Naive B cell (primary cell): Measurements from ENCODE around the gene STXBP5. TPM values are rescaled to one million over a fixed set of nuclear protein-coding genes. Genes with fewer than 3 reads are reported as not detected.
A peak's percentile ranks its signal among the peaks of the same experiment; 100 is the strongest.

ENCODE experiments used
- ATAC-seq, 2 donors: fragments of 150-1000 bp; cut with Tn5 transposase; 2 replicates each; pipeline ENCODE4 v1.10.0; 2021; ENCODE audit warnings: low read depth in 2 of 2, mild to moderate bottlenecking in 2 of 2, moderate library complexity in 2 of 2
- DNase-seq: peaks from one replicate; pipeline ENCODE4 v3.0.0; 2022
- H3K27ac Mint-ChIP-seq, 6 donors: one replicate each; pipeline ENCODE4 v1.8.0; 2020 to 2022; ENCODE audit warnings: mild to moderate bottlenecking in 6 of 6, mixed read lengths in 6 of 6, moderate library complexity in 5 of 6, inconsistent platforms in 2 of 6
- H3K27me3 Mint-ChIP-seq, 3 donors: one replicate each; pipeline ENCODE4 v1.8.0; 2021 to 2022; ENCODE audit warnings: mixed read lengths in 3 of 3, mild to moderate bottlenecking in 1 of 3
- H3K36me3 Mint-ChIP-seq, 2 donors: one replicate each; pipeline ENCODE4 v1.8.0; 2020 to 2022; ENCODE audit warnings: mixed read lengths in 2 of 2, inconsistent platforms in 1 of 2, mild to moderate bottlenecking in 1 of 2
- H3K4me1 Mint-ChIP-seq, 3 donors: one replicate each; pipeline ENCODE4 v1.8.0; 2020 to 2022; ENCODE audit warnings: mixed read lengths in 3 of 3, inconsistent platforms in 1 of 3, mild to moderate bottlenecking in 1 of 3, moderate library complexity in 1 of 3
- H3K4me3 Mint-ChIP-seq, 8 donors: one replicate each; pipeline ENCODE4 v1.8.0; 2020 to 2022; ENCODE audit warnings: mild to moderate bottlenecking in 8 of 8, mixed read lengths in 8 of 8, moderate library complexity in 8 of 8, inconsistent platforms in 2 of 8
- H3K9me3 Mint-ChIP-seq, 7 donors: one replicate each; pipeline ENCODE4 v1.8.0; 2020 to 2022; ENCODE audit warnings: mixed read lengths in 7 of 7, mild to moderate bottlenecking in 5 of 7, inconsistent platforms in 2 of 7, moderate library complexity in 1 of 7
- polyA plus RNA-seq, 6 donors: library from polyadenylated mRNA; unstranded; fragments of 300-500 nt; fragmentation: Illumina TruSeq; gene quantifications; one replicate each; pipeline ENCODE4 v1.2.3, GENCODE V29; 2021; ENCODE audit warnings: low read depth in 6 of 6

The STXBP5 gene
- polyA plus RNA-seq, 6 donors from 2014 or later = 2.2 to 5.0 (median 2.9) TPM

DNA sequence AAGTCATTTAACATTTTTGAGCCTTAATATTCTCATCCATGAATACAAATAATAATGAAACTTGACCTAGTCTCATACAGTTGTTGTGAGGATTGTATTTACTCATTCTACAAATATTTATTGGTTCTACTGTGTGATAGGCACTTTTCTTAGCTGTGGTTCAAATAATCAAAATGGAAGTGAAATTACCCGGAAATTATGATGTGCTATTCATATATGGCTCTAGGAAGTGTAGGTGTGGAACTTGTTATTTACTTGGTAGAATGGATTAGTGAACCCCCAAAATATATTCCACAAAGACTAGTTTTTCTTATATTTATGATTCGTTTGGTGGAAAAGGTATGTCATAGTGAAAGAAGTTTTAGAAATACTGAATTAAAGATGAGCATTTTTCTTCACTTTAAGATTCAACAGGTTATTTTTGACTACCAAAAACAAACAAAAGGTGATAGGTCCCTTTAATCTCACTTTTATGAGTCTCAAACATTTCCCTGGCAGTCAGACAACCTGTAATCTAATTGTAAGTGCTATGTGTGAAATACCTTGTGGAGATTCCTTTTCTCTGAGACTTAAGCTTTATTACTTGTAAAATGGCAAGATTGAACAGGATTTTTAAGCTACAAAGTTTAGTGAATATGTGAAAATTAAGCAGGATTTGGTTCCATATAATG is 77.8 kb downstream of the STXBP5 start:
- H3K27me3 Mint-ChIP-seq = no peaks in the 10 kb centered on the region
- peaks cover 5 to 23% of the 10 kb centered on the region in 2 donors for H3K36me3 Mint-ChIP-seq
- peak overlapping the region in 2 of 6 donors; percentile 23 to 26 for H3K27ac Mint-ChIP-seq
- DNase-seq = no peak
- no peak overlapping the region for H3K4me3 Mint-ChIP-seq
- peaks cover 0 to 5% (median 0%) of the 10 kb centered on the region in 7 donors for H3K9me3 Mint-ChIP-seq
- H3K4me1 Mint-ChIP-seq = peaks cover 8 to 11% (median 8%) of the 10 kb centered on the region in 3 donors
- ATAC-seq = no peak

DNA sequence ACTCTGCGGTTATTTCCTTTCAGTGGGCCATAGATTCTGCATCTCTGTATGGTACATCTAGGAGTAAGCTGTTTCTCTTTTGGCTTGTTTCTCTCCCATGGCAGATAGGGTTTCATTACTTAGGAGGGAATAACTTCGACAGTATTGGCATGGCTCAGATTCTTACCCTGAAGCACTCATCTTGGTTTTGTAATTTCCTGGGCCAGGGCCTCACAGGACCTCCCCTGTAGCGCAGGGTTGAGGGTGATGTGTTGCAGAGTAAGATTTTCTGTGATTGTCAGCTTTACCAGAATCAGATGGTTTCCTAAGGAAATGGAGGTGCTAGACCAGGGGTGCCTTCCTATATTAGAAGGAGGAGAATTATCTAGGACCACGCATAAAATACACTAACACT is 78.3 kb downstream of the STXBP5 start:
- DNase-seq (no peak), ATAC-seq (no peak)
- Mint-ChIP-seq H3K4me3 (no peak overlapping the region), H3K36me3 (peaks cover 0 to 22% of the 10 kb centered on the region in 2 donors), H3K4me1 (peaks cover 8 to 11% (median 8%) of the 10 kb centered on the region in 3 donors), H3K9me3 (peaks cover 0 to 5% (median 0%) of the 10 kb centered on the region in 7 donors), H3K27ac (peak overlapping the region in 2 of 6 donors; percentile 26 to 29), H3K27me3 (no peaks in the 10 kb centered on the region)

DNA sequence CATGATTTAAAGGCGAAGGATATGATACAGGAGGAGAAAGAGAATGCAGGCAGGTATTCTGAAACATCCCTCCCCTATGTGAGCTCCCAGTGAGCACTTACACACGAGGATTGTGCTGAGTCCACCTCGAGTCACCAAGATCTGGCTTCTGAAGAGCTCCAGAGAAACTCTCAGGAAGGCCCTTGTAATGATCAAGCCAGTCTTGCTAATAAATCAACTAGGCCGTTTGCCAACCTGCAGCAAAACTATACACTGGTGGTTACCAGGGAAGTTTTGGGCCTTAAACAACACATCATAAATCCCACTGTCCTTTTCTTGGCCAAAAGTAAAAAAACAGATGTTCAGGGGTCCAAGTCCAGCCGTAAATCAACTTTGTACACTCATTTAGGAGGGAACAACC is 79.2 kb downstream of the STXBP5 start:
- no peak overlapping the region for H3K4me3 Mint-ChIP-seq
- H3K36me3 Mint-ChIP-seq = peaks cover 0 to 15% of the 10 kb centered on the region in 2 donors
- H3K4me1 Mint-ChIP-seq = peaks cover 8 to 11% (median 8%) of the 10 kb centered on the region in 3 donors
- H3K9me3 Mint-ChIP-seq = peaks cover 0 to 4% (median 0%) of the 10 kb centered on the region in 7 donors
- DNase-seq (no peak), ATAC-seq (no peak)
- no peaks in the 10 kb centered on the region for H3K27me3 Mint-ChIP-seq
- H3K27ac Mint-ChIP-seq = peak overlapping the region in 1 of 6 donors; percentile 9

DNA sequence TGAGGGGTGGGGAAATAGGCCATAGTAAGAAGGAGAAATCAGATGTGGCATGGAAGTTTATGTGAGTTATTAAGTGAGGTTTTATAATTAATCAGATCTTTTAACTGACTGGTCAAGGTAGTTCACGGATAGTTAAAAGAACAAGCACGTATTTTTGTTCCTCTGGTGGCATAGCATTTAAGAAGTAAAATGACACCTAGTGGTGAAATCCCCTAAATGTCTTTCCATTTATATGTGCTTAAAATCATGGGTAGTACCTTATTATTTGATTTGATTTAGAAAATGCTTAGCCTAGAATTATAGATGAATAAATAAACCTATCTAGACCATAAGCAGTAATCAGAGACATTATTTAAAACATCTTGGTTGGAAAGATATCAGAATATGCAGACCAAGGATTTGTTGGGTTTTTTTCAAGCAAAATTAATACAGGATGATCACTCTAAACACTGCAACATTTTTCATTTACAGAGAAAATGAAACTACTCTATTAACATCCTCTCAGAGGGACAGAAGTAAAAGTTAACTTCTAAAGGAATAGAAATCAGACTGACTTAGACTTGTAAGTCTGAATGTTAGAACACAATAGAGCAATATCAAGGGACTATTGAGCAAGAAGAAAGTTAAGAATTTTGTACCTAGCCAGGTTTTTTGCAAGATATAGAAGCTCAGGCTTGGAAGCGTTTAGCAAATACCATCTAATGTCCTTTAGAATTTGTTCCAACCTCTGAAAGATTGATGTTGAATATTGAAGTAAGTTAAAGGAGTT is 81.1 kb downstream of the STXBP5 start:
- H3K36me3 Mint-ChIP-seq = peaks cover 5 to 8% of the 10 kb centered on the region in 2 donors
- H3K4me1 Mint-ChIP-seq = peaks cover 8 to 11% (median 8%) of the 10 kb centered on the region in 3 donors
- peak; percentile 16 for DNase-seq
- no peak for ATAC-seq
- H3K27me3 Mint-ChIP-seq = no peaks in the 10 kb centered on the region
- no peaks in the 10 kb centered on the region for H3K9me3 Mint-ChIP-seq
- peak overlapping the region in 4 of 6 donors; percentile 23 to 92 (median 36) for H3K27ac Mint-ChIP-seq
- H3K4me3 Mint-ChIP-seq = no peak overlapping the region

DNA sequence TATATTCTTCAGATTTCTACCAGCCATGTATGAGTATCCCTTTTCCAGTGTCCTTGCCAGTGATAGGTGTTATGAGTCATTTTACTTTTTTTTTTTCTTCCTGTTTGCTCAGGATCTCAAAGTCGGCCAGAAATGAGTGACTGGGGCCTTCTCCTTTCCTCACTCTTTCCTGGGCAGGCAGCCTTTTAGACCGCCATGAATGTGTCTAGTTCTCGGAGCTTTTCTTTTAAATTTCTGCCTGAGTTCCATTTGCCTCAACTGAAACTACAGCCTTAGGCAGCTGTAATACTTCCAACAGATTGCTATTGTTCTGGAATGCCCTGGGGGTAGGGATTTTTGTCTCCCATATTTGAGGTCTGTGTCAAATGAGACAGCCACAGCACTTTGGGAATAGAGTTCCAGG is 83.7 kb downstream of the STXBP5 start:
- Mint-ChIP-seq H3K36me3 (peaks cover 7 to 8% of the 10 kb centered on the region in 2 donors), H3K27ac (no peak overlapping the region), H3K4me1 (peaks cover 8 to 11% (median 8%) of the 10 kb centered on the region in 3 donors), H3K4me3 (no peak overlapping the region), H3K9me3 (no peaks in the 10 kb centered on the region), H3K27me3 (no peaks in the 10 kb centered on the region)
- DNase-seq = no peak
- no peak for ATAC-seq

DNA sequence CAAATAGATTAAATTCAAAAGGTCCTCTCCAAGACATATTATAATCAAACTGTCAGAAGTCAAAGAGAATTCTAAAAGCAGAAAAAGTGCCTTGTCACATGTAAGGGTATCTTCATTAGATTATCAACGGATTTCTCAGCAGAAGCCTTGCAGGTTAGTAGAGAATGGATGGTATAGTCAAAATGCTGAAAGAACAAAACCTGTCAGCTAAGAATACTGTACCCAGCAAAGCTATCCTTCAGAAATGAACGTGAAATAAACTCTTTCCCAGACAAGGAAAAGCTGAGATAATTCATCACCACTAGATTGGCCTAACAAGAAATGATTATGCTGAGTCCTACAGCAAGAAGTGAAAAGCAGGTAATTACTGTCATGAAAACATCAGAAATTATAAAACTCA is 92.9 kb downstream of the STXBP5 start:
- Mint-ChIP-seq H3K36me3 (peaks cover 56 to 65% of the 10 kb centered on the region in 2 donors), H3K27ac (no peak overlapping the region), H3K9me3 (peaks cover 1 to 47% (median 38%) of the 10 kb centered on the region in 7 donors), H3K27me3 (no peaks in the 10 kb centered on the region), H3K4me1 (peaks cover 0 to 4% (median 3%) of the 10 kb centered on the region in 3 donors), H3K4me3 (no peak overlapping the region)
- DNase-seq (no peak), ATAC-seq (no peak)

DNA sequence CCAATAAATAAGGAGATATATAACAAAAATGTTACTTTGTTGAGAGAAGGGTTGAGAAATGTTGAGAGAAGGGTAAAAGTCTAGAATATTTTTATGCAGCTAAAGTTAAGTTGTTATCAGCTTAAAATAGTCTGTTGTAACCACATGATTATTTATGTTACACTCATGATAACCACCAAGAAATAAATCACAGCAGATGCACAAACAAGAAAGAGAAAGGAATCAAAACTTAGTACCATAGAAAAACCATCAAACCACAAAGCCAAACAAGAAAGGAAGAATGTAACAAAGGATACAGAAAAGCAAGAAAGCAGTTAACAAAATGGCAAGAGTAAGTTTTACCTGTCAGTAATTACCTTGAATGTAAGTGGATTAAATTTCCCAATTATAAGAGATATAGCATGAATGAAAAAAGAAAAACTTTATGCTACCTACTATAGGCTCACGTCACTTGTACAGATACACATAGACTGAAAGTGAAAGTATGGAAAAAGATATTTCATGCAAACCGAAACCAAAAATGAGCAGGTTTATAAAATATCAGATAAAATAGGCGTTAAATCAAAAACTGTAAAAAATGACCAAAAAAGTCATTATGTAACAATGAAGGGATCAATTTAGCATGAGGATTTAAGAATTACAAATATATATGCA is 93.6 kb downstream of the STXBP5 start:
- peaks cover 0 to 4% (median 3%) of the 10 kb centered on the region in 3 donors for H3K4me1 Mint-ChIP-seq
- no peak overlapping the region for H3K27ac Mint-ChIP-seq
- ATAC-seq (no peak), DNase-seq (no peak)
- H3K27me3 Mint-ChIP-seq = no peaks in the 10 kb centered on the region
- H3K36me3 Mint-ChIP-seq = peaks cover 60 to 68% of the 10 kb centered on the region in 2 donors
- H3K9me3 Mint-ChIP-seq = peaks cover 1 to 51% (median 41%) of the 10 kb centered on the region in 7 donors
- no peak overlapping the region for H3K4me3 Mint-ChIP-seq

DNA sequence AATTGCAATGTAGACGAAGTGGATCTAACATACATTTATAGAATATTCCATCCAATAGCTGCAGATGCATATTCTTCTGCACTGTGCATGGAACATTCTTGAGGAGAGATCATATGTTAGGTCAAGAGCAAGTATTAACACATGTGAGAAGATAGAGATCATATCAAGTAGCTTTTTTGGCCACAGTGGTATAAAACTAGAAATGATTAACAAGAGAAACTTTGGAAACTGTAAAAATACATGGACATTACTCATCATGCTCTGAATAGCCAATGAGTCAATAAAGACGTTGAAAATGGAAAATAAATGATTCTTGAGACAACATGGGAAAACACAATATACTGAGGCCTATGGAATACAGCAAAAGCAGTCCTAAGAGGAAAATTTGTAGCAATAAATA is 94.2 kb downstream of the STXBP5 start:
- no peak overlapping the region for H3K27ac Mint-ChIP-seq

DNA sequence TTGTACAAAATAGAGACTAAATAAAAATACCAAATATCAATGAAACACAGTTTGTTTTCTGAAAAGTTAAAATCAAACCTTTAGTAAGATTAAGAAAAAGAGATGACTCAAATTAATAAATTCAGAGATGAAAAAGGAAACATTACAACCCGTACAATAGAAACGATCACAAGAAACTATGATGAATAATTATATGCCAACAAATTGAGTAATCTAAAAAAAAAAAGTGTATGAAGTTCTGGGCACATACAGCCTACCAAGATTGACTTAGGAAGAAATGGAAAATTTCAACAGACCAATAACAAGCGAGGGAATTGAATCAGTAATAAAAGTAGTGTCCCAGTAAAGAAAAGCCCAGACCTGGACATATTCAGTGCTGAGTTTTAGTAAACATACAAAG is 94.8 kb downstream of the STXBP5 start:
- ATAC-seq = no peak
- Mint-ChIP-seq H3K36me3 (peaks cover 63 to 69% of the 10 kb centered on the region in 2 donors), H3K9me3 (peaks cover 10 to 62% (median 49%) of the 10 kb centered on the region in 7 donors), H3K27me3 (no peaks in the 10 kb centered on the region), H3K4me1 (peaks cover 0 to 4% (median 3%) of the 10 kb centered on the region in 3 donors), H3K27ac (no peak overlapping the region), H3K4me3 (no peak overlapping the region)
- DNase-seq = no peak

More for the DNA sequence above, 94.2 kb downstream of the STXBP5 start:
- peaks cover 0 to 4% (median 3%) of the 10 kb centered on the region in 3 donors for H3K4me1 Mint-ChIP-seq
- peaks cover 61 to 68% of the 10 kb centered on the region in 2 donors for H3K36me3 Mint-ChIP-seq
- H3K4me3 Mint-ChIP-seq = no peak overlapping the region
- ATAC-seq (no peak), DNase-seq (no peak)
- no peaks in the 10 kb centered on the region for H3K27me3 Mint-ChIP-seq
- peaks cover 6 to 56% (median 45%) of the 10 kb centered on the region in 7 donors for H3K9me3 Mint-ChIP-seq

DNA sequence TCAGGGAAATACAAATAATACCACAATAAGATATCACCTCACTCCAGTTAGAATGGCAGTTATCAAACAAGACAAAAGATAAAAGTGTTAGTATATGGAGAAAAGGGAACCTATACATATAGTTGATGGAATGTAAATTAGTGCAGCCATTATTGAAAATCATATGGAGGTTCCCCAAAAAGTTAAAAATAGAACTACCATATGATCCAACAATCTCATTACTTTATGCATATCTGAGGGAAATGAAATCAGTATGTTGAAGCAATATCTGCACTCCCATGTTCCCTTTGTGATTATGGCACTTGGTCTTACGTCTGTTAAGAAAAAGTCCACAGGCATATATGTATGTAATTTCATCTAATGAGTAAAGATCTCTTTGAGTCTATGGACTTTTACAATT is 96.9 kb downstream of the STXBP5 start:
- Mint-ChIP-seq H3K27ac (no peak overlapping the region), H3K27me3 (no peaks in the 10 kb centered on the region), H3K4me1 (peaks cover 0 to 4% (median 4%) of the 10 kb centered on the region in 3 donors), H3K36me3 (peaks cover 51 to 68% of the 10 kb centered on the region in 2 donors), H3K9me3 (peaks cover 10 to 53% (median 39%) of the 10 kb centered on the region in 7 donors), H3K4me3 (no peak overlapping the region)
- DNase-seq (no peak), ATAC-seq (no peak)

DNA sequence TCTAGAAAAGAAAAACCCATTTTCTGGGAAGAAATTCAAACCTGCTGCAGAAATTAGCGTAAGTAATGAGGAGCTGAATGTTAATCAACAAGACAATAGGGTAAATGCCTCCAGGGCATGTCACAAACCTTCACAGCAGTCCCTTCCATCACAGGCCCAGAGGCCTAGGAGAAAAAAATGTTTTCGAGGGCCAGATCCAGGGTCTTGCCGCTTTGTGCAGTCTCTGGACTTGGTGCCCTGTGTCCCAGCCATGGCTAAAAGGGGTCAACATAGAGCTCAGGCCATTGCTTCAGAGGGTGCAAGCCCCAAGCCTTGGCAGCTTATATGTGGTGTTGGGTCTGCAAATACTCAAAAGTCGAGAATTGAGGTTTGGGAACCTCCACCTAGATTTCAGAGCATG is 99.8 kb downstream of the STXBP5 start:
- H3K27ac Mint-ChIP-seq = no peak overlapping the region
- H3K27me3 Mint-ChIP-seq = no peaks in the 10 kb centered on the region
- peaks cover 4 to 26% (median 19%) of the 10 kb centered on the region in 7 donors for H3K9me3 Mint-ChIP-seq
- H3K4me1 Mint-ChIP-seq = peaks cover 0 to 2% (median 0%) of the 10 kb centered on the region in 3 donors
- ATAC-seq (no peak), DNase-seq (no peak)
- peaks cover 24 to 41% of the 10 kb centered on the region in 2 donors for H3K36me3 Mint-ChIP-seq
- H3K4me3 Mint-ChIP-seq = no peak overlapping the region

DNA sequence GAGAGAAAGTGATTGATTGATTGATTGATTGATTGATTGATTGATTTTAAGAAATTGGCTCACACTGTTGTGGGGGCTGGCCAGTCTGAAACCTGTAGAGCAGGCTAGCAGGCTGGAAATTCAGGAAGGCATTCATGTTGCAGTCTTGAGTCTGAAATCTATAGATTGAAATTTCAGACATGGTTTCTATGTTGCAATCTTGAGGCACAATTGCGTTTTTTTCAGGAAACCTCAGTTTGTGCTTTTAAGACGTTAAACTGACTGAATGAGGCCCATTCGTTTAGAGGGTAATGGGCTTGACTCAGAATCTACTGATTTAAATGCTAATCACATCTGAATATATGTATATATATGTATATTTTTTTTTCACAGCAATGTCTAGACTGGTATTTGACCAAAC is 106.3 kb downstream of the STXBP5 start:
- peaks cover 0 to 7% of the 10 kb centered on the region in 2 donors for H3K36me3 Mint-ChIP-seq
- no peaks in the 10 kb centered on the region for H3K27me3 Mint-ChIP-seq
- H3K4me3 Mint-ChIP-seq = no peak overlapping the region
- ATAC-seq = no peak
- DNase-seq = no peak
- no peaks in the 10 kb centered on the region for H3K9me3 Mint-ChIP-seq
- H3K27ac Mint-ChIP-seq = no peak overlapping the region
- peaks cover 0 to 2% (median 0%) of the 10 kb centered on the region in 3 donors for H3K4me1 Mint-ChIP-seq

DNA sequence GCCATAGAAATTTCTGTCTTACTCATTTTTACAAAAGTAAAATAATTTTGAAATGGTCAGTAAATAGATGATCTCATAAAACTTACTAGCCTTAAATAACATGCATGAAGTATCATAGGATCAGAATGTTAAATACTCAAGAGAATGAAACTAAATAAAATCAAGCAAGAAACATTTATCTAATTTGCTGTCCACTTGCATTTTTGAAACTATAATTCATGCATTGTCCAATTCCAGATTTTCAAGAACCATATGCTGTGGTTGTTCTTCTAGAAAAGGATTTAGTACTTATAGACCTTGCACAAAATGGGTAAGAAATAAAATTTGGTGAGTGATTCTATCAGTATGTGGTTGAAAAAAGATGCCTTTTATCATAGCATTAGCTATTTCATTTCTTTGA is 107.0 kb downstream of the STXBP5 start:
- H3K27ac Mint-ChIP-seq = no peak overlapping the region
- no peak overlapping the region for H3K4me3 Mint-ChIP-seq
- no peaks in the 10 kb centered on the region for H3K4me1 Mint-ChIP-seq
- no peaks in the 10 kb centered on the region for H3K9me3 Mint-ChIP-seq
- H3K36me3 Mint-ChIP-seq = peaks cover 5 to 13% of the 10 kb centered on the region in 2 donors
- no peak for DNase-seq
- H3K27me3 Mint-ChIP-seq = no peaks in the 10 kb centered on the region
- no peak for ATAC-seq
